SK-N-SH (cell line): ENCODE results near the gene SLC39A9. TPM values are rescaled to one million over a fixed set of nuclear protein-coding genes. Genes with fewer than 3 reads are reported as not detected.

Experiments used
- CTCF ChIA-PET: fragments of 300-600, 350-600 bp; formaldehyde crosslinking; extraction: SDS; loops from one replicate; lab custom pipeline; 2021; lab: Yijun Ruan, JAX
- POLR2A ChIA-PET: fragments of 350-600 bp; sonication (Branson Sonifier 250); formaldehyde crosslinking; extraction: SDS; loops from one replicate; lab custom pipeline; 2020; ENCODE audit warnings: antibody characterized with exemption, inconsistent platforms; lab: Yijun Ruan, JAX
- DNase-seq: peaks from one replicate; pipeline ENCODE4 v3.0.0; 2012
- H2AFZ ChIP-seq: fragments of 200-600 bp; sonication (generic); 2 replicates; pipeline ENCODE4 v1.8.1; 2016; ENCODE audit warnings: antibody characterized with exemption, mild to moderate bottlenecking, low read depth
- H3F3A ChIP-seq: fragments of 200-600 bp; sonication (generic); replicated peaks from 2 replicates; pipeline ENCODE3; 2016; ENCODE audit warnings: antibody characterized with exemption, mild to moderate bottlenecking; ENCODE audit not compliant: insufficient read depth
- H3K27ac ChIP-seq, 2 experiments: fragments of 200-500 bp in 1 of 2; fragments of 200-600 bp in 1 of 2; sonication (Bioruptor generic) in 1 of 2; sonication (generic), shearing (Covaris generic) in 1 of 2; 2 replicates each; pipeline versions ENCODE4 v1.5.1 to v1.6.1; 2014 to 2016; ENCODE audit warnings: low read depth in 2 of 2, inconsistent platforms in 1 of 2, low read length in 1 of 2, mild to moderate bottlenecking in 1 of 2, mixed read lengths in 1 of 2
- H3K27me3 ChIP-seq: fragments of 200-600 bp; sonication (generic), shearing (Covaris generic); 2 replicates; pipeline ENCODE4 v1.6.1; 2016; ENCODE audit warnings: mixed run types; ENCODE audit not compliant: insufficient read depth
- H3K36me3 ChIP-seq, 2 experiments: fragments of 200-500 bp in 1 of 2; fragments of 200-600 bp in 1 of 2; sonication (Bioruptor generic) in 1 of 2; sonication (generic) in 1 of 2; replicated peaks in 1 of 2; 2 replicates each; pipeline versions ENCODE3 to v1.5.1; 2014 to 2016; ENCODE audit warnings: low read length in 1 of 2, mild to moderate bottlenecking in 1 of 2; ENCODE audit not compliant: insufficient read depth in 2 of 2, control insufficient read depth in 1 of 2
- H3K4me1 ChIP-seq, 2 experiments: fragments of 200-500 bp in 1 of 2; fragments of 200-600 bp in 1 of 2; sonication (Bioruptor generic) in 1 of 2; sonication (generic), shearing (Covaris generic) in 1 of 2; 2 replicates each; pipeline versions ENCODE4 v1.5.1 to v1.6.1; 2014 to 2016; ENCODE audit warnings: low read depth in 1 of 2, low read length in 1 of 2, mixed run types in 1 of 2; ENCODE audit not compliant: insufficient read depth in 2 of 2, control insufficient read depth in 1 of 2
- H3K4me2 ChIP-seq: fragments of 200-600 bp; sonication (generic), shearing (Covaris generic); 2 replicates; pipeline ENCODE4 v1.6.1; 2017; ENCODE audit warnings: mixed run types
- H3K4me3 ChIP-seq, 2 experiments: fragments of 200-500 bp in 1 of 2; fragments of 200-600 bp in 1 of 2; sonication (Bioruptor generic) in 1 of 2; sonication (generic), shearing (Covaris generic) in 1 of 2; 2 replicates each; pipeline versions ENCODE4 v1.5.1 to v1.8.1; 2014 to 2016; ENCODE audit warnings: low read depth in 2 of 2, inconsistent platforms in 1 of 2, low read length in 1 of 2, mild to moderate bottlenecking in 1 of 2, mixed read lengths in 1 of 2, moderate library complexity in 1 of 2
- H3K79me2 ChIP-seq: fragments of 200-600 bp; sonication (generic); 2 replicates; pipeline ENCODE4 v1.8.1; 2017; ENCODE audit warnings: mild to moderate bottlenecking; ENCODE audit not compliant: insufficient read depth
- H3K9ac ChIP-seq: fragments of 200-600 bp; sonication (generic); 2 replicates; pipeline ENCODE4 v1.6.1; 2017; ENCODE audit warnings: mixed run types
- H3K9me2 ChIP-seq: fragments of 200-600 bp; sonication (generic); 2 replicates; pipeline ENCODE4 v1.6.1; 2017; ENCODE audit warnings: mixed run types
- H3K9me3 ChIP-seq: fragments of 200-600 bp; sonication (generic); 2 replicates; pipeline ENCODE4 v1.6.1; 2017; ENCODE audit warnings: mixed run types, mild to moderate bottlenecking, moderate library complexity
- H4K20me1 ChIP-seq: fragments of 200-600 bp; sonication (generic); 2 replicates; pipeline ENCODE4 v1.6.1; 2017; ENCODE audit warnings: mild to moderate bottlenecking, mixed run types; ENCODE audit not compliant: insufficient read depth
- CHD2 ChIP-seq: fragments of 150-350 bp; IDR thresholded peaks from 2 replicates; pipeline ENCODE4 v1.6.1; 2018; ENCODE audit warnings: low read length; ENCODE audit not compliant: partially characterized antibody
- CTCF ChIP-seq: fragments of 200-600 bp; sonication (generic); IDR thresholded peaks from 2 replicates; pipeline ENCODE4 v1.6.1; 2017; ENCODE audit warnings: antibody characterized with exemption, mild to moderate bottlenecking, moderate library complexity
- ELF1 ChIP-seq: IDR thresholded peaks from 2 replicates; pipeline ENCODE4 v1.4.0; 2012
- EZH2phosphoT487 ChIP-seq: fragments of 200-600 bp; sonication (generic); IDR thresholded peaks from 2 replicates; pipeline ENCODE4 v1.6.1; 2017; ENCODE audit warnings: low read depth, mixed run types, mild to moderate bottlenecking, antibody characterized with exemption, moderate library complexity, borderline replicate concordance
- FOSL2 ChIP-seq: IDR thresholded peaks from 2 replicates; pipeline ENCODE4 v1.4.0; 2012; ENCODE audit warnings: low read depth, mild to moderate bottlenecking, moderate library complexity, borderline replicate concordance
- FOXJ3 ChIP-seq: sonication (generic); formaldehyde crosslinking; IDR thresholded peaks from 2 replicates; pipeline ENCODE4 v1.5.1; 2020; ENCODE audit warnings: mild to moderate bottlenecking, missing genetic modification reagents
- JUND ChIP-seq: IDR thresholded peaks from 2 replicates; pipeline ENCODE4 v1.4.0; 2012
- MAX ChIP-seq: IDR thresholded peaks from 2 replicates; pipeline ENCODE4 v1.4.0; 2012; ENCODE audit warnings: low read depth
- MEF2A ChIP-seq: IDR thresholded peaks from 2 replicates; pipeline ENCODE4 v1.4.0; 2012; ENCODE audit warnings: low read depth, borderline replicate concordance
- NRF1 ChIP-seq: IDR thresholded peaks from 2 replicates; pipeline ENCODE4 v1.6.1; 2012; ENCODE audit warnings: low read depth, mild to moderate bottlenecking, low read length
- PBX3 ChIP-seq: IDR thresholded peaks from 2 replicates; pipeline ENCODE4; 2012
- POLR2AphosphoS5 ChIP-seq: IDR thresholded peaks from 2 replicates; pipeline ENCODE4 v1.6.1; 2012; ENCODE audit warnings: low read depth, low read length
- RAD21 ChIP-seq: IDR thresholded peaks from 2 replicates; pipeline ENCODE4 v1.6.1; 2012; ENCODE audit warnings: mild to moderate bottlenecking, low read length
- RCOR1 ChIP-seq: fragments of 150-350 bp; IDR thresholded peaks from 2 replicates; pipeline ENCODE4 v1.6.1; 2017; ENCODE audit warnings: antibody characterized with exemption, low read length
- RFX5 ChIP-seq: IDR thresholded peaks from 2 replicates; pipeline ENCODE4 v1.6.1; 2012; ENCODE audit warnings: mild to moderate bottlenecking, improper control_type of control experiment, low read length
- RXRA ChIP-seq: IDR thresholded peaks from 2 replicates; pipeline ENCODE4 v1.4.0; 2012; ENCODE audit warnings: low read depth, mild to moderate bottlenecking, borderline replicate concordance
- TCF12 ChIP-seq: IDR thresholded peaks from 2 replicates; pipeline ENCODE4 v1.4.0; 2012
- YY1 ChIP-seq: IDR thresholded peaks from 2 replicates; pipeline ENCODE4 v1.4.0; 2012; ENCODE audit warnings: low read depth, mild to moderate bottlenecking
- WGBS: methylation state at CpG from one replicate; pipeline ENCODE4 v1.1.6; 2017; ENCODE audit warnings: low lambda C conversion rate; 5-methylcytosine and 5-hydroxymethylcytosine counted together
- polyA plus RNA-seq, 3 experiments: library from polyadenylated mRNA; depleted of rRNA; stranded (reverse); fragments of >200 nt; gene quantifications; 2 replicates each; pipeline ENCODE4 v1.2.3, GENCODE V29; 2012
- TF ChIP-seq, protein P1 (sequence below): fragments of 150-350 bp; IDR thresholded peaks from 2 replicates; pipeline ENCODE4 v1.6.1; 2016; ENCODE audit warnings: mild to moderate bottlenecking, low read depth, low read length

The SLC39A9 gene
- polyA plus RNA-seq, 1 of the 3 experiments (the other 2 are of a cell fraction): 39.8 TPM

DNA sequence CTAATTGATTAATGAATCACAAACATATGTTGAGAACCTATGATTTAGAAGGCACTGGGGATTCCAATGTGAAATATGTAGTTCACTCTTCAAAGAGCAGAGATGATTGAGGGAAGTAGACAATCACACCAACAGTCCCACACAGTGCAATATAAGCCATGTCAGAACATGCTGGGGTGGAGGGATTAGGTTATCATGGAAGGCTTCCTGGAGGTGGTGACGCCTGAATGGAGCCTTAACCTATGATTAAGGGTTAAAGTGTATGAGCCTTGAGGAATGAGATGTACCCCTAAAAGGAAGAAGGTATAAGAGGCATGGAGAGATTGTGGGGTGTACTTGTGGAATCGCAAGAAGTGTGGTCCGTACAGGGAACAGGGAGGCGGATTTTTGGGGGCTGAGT, 31.7 kb upstream of the SLC39A9 start:
- WGBS: 96% methylated on average over 4 of the region's 4 CpGs
- Histone ChIP-seq H3K9me2 (no peaks in the 10 kb centered on the region), H4K20me1 (no peaks in the 10 kb centered on the region), H3K4me2 (no peak overlapping the region), H3K27ac (no peak overlapping the region), H3K36me3 (no peaks in the 10 kb centered on the region), H3K4me1 (peaks cover 0 to 7% of the 10 kb centered on the region in 2 experiments; a peak in 1 of 4 replicates), H3K4me3 (no peak overlapping the region), H3K27me3 (no peaks in the 10 kb centered on the region), H3K9me3 (no peaks in the 10 kb centered on the region), H3K9ac (no peak overlapping the region), H3K79me2 (no peaks in the 10 kb centered on the region), H3F3A (no peaks in the 10 kb centered on the region), H2AFZ (no peak overlapping the region)
- POLR2A ChIA-PET: no interaction called here
- no peak for DNase-seq
- TF ChIP-seq CHD2 (no peak), FOXJ3 (no peak), RFX5 (no peak), RXRA (no peak), RAD21 (no peak), MAX (no peak), YY1 (no peak), EZH2phosphoT487 (no peak), FOSL2 (no peak), POLR2AphosphoS5 (no peak), RCOR1 (no peak), CTCF (no peak), MEF2A (no peak), TCF12 (no peak), NRF1 (no peak), ELF1 (no peak), PBX3 (no peak), JUND (no peak)
- TF ChIP-seq, protein P1, sequence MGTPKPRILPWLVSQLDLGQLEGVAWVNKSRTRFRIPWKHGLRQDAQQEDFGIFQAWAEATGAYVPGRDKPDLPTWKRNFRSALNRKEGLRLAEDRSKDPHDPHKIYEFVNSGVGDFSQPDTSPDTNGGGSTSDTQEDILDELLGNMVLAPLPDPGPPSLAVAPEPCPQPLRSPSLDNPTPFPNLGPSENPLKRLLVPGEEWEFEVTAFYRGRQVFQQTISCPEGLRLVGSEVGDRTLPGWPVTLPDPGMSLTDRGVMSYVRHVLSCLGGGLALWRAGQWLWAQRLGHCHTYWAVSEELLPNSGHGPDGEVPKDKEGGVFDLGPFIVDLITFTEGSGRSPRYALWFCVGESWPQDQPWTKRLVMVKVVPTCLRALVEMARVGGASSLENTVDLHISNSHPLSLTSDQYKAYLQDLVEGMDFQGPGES: no peak
- CTCF ChIA-PET: interaction anchor here (0.5 to 9.0 kb wide), 5 partner anchors 83 to 125 kb away, joined by 3 to 92 read pairs (median 3); partner anchors contain the start of gene GALNT16
